ENCODE results near the gene METTL13. TPM values are rescaled to one million over a fixed set of nuclear protein-coding genes. Genes with fewer than 3 reads are reported as not detected.

METTL13 gene
- total and polyA plus RNA-seq, 2 donors (not counting 1 experiment from before 2014, with no cell fraction given): 27.3 to 38.0 TPM

DNA sequence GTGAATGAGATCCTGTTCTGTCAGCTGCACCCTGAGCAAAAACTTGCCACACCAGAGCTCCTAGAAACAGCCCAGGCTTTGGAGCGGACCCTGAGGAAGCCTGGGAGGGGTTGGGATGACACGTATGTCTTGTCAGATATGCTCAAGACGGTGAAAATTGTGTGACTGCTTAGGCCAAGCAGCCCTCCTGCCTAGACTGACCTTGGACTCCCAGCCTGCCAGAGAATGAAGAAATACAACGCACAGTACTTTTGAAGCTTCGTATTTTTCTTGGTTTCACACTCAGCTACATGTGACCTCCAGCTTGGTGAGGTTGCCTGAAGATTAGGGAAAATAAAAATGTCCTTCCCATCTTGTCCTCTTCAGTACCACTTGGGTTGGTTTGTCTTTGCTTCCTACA is 15.1 kb downstream of the METTL13 start:
- Histone ChIP-seq H3K4me3 (replicated peaks in 1 of 4; ENCODE audit: control extremely low read depth in 1 of 4, insufficient read depth in 1 of 4, low read depth in 3 of 4, low read length in 4 of 4) (no peak overlapping the region), H3K9ac (ENCODE audit: insufficient read depth, low read length) (no peak overlapping the region), H2AFZ (ENCODE audit: low read length) (no peak overlapping the region), H3K79me2 (ENCODE audit: control insufficient read depth, insufficient read depth, low read length) (no peaks in the 10 kb centered on the region), H3K9me3 (ENCODE audit: control insufficient read depth, insufficient read depth, low read depth, low read length) (no peaks in the 10 kb centered on the region), H3K4me2 (ENCODE audit: extremely low read depth, insufficient read depth, low read length) (no peak overlapping the region), H4K20me1 (ENCODE audit: control insufficient read depth, extremely low read depth, insufficient read depth, low read length) (no peaks in the 10 kb centered on the region), H3K27me3 (ENCODE audit: control insufficient read depth, insufficient read depth, low read length) (no peaks in the 10 kb centered on the region), H3K27ac (ENCODE audit: insufficient read depth, low read length) (no peak overlapping the region), H3K4me1 (ENCODE audit: control insufficient read depth, extremely low read depth, insufficient read depth, low read length) (peaks cover 6% of the 10 kb centered on the region), H3K36me3 (ENCODE audit: control insufficient read depth, insufficient read depth, low read length) (peaks cover 6% of the 10 kb centered on the region)
- TF ChIP-seq CTCF (conservative IDR thresholded peaks at IDR 0.05 in 1 of 2, IDR thresholded peaks at IDR 0.05 in 1 of 2; ENCODE audit: low read depth in 1 of 2, low read length in 2 of 2) (no peak), EZH2 (IDR thresholded peaks at IDR 0.05; ENCODE audit: low read length, missing control alignments) (no peak)
- no peak for DNase-seq (ENCODE audit: low read depth in 2 of 2)

DNA sequence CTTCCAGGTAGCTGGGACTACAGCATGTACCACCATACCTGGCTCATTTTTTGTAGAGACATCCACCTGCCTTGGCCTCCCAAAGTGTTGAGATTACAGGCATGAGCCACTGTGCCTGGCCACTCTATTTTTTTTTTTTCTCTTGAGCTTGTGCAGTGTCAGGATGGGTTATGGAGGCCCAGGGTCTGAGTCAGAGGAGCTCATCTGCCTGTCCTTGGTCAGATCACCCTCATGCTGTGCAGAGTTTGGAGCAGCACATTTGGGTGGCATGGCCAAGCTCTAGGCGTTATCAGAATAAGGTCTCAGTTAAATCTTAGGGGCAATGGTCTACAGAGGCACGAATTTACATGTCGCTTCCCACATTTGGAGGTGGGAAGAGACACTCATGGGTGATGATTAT is 16.9 kb downstream of the METTL13 start:
- DNase-seq (ENCODE audit: low read depth in 2 of 2): no peak
- H2AFZ ChIP-seq (ENCODE audit: low read length): no peak overlapping the region
- no peak for TF ChIP-seq EZH2 (IDR thresholded peaks at IDR 0.05; ENCODE audit: low read length, missing control alignments)
- no peaks in the 10 kb centered on the region for H3K9me3 ChIP-seq (ENCODE audit: control insufficient read depth, insufficient read depth, low read depth, low read length)
- H4K20me1 ChIP-seq (ENCODE audit: control insufficient read depth, extremely low read depth, insufficient read depth, low read length): no peaks in the 10 kb centered on the region
- peaks cover 2% of the 10 kb centered on the region for H3K36me3 ChIP-seq (ENCODE audit: control insufficient read depth, insufficient read depth, low read length)
- H3K4me1 ChIP-seq (ENCODE audit: control insufficient read depth, extremely low read depth, insufficient read depth, low read length): peaks cover 13% of the 10 kb centered on the region
- H3K27me3 ChIP-seq (ENCODE audit: control insufficient read depth, insufficient read depth, low read length): no peaks in the 10 kb centered on the region
- no peak overlapping the region for H3K27ac ChIP-seq (ENCODE audit: insufficient read depth, low read length)
- no peak overlapping the region for H3K4me2 ChIP-seq (ENCODE audit: extremely low read depth, insufficient read depth, low read length)
- no peaks in the 10 kb centered on the region for H3K79me2 ChIP-seq (ENCODE audit: control insufficient read depth, insufficient read depth, low read length)
- H3K4me3 ChIP-seq (replicated peaks in 1 of 4; ENCODE audit: control extremely low read depth in 1 of 4, insufficient read depth in 1 of 4, low read depth in 3 of 4, low read length in 4 of 4): no peak overlapping the region
- no peak overlapping the region for H3K9ac ChIP-seq (ENCODE audit: insufficient read depth, low read length)

DNA sequence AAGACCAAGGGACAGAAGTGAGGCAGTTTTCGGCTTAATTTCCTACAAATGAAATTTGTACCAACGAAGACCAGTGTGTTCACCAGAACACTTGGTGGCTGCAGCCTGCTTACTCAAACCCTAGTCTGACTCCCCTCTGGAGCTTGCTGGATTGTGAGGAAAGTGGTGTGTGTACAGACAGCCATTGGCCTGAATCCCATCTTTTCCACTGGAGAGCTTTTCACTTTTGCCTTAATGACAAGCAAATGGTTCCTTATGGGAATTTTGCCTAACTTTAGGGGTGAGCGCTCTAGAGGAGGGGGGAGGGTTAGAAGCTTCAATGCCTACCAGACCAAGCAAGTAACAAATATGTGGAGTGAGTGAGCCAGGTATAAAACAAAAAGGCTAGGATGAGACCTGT is 17.3 kb downstream of the METTL13 start:
- peaks cover 2% of the 10 kb centered on the region for H3K36me3 ChIP-seq (ENCODE audit: control insufficient read depth, insufficient read depth, low read length)
- H3K9me3 ChIP-seq (ENCODE audit: control insufficient read depth, insufficient read depth, low read depth, low read length): no peaks in the 10 kb centered on the region
- H3K4me2 ChIP-seq (ENCODE audit: extremely low read depth, insufficient read depth, low read length): no peak overlapping the region
- H3K27ac ChIP-seq (ENCODE audit: insufficient read depth, low read length): no peak overlapping the region
- no peaks in the 10 kb centered on the region for H3K27me3 ChIP-seq (ENCODE audit: control insufficient read depth, insufficient read depth, low read length)
- TF ChIP-seq EZH2 (IDR thresholded peaks at IDR 0.05; ENCODE audit: low read length, missing control alignments) (no peak), CTCF (conservative IDR thresholded peaks at IDR 0.05 in 1 of 2, IDR thresholded peaks at IDR 0.05 in 1 of 2; ENCODE audit: low read depth in 1 of 2, low read length in 2 of 2) (no peak)
- no peak overlapping the region for H3K4me3 ChIP-seq (replicated peaks in 1 of 4; ENCODE audit: control extremely low read depth in 1 of 4, insufficient read depth in 1 of 4, low read depth in 3 of 4, low read length in 4 of 4)
- no peaks in the 10 kb centered on the region for H3K79me2 ChIP-seq (ENCODE audit: control insufficient read depth, insufficient read depth, low read length)
- H4K20me1 ChIP-seq (ENCODE audit: control insufficient read depth, extremely low read depth, insufficient read depth, low read length): no peaks in the 10 kb centered on the region
- no peak for DNase-seq (ENCODE audit: low read depth in 2 of 2)
- H2AFZ ChIP-seq (ENCODE audit: low read length): no peak overlapping the region
- H3K4me1 ChIP-seq (ENCODE audit: control insufficient read depth, extremely low read depth, insufficient read depth, low read length): peaks cover 15% of the 10 kb centered on the region
- no peak overlapping the region for H3K9ac ChIP-seq (ENCODE audit: insufficient read depth, low read length)
